SK-N-DZ (cell line): ENCODE results near the gene RARA.
"Not testable (repeated sequence)": the region's sequence is repeated elsewhere in the genome, so short reads cannot be mapped to it uniquely, and the experiment has no call there.

Experiments used
- DNase-seq: peaks from one replicate; pipeline ENCODE4 v3.0.0-alpha.2; 2015; ENCODE audit warnings: low spot score
- small RNA-seq, 2 experiments: library from RNA; depleted of rRNA; stranded (forward); fragments of <200 nt; gene quantifications; one replicate each; pipeline ENCODE3, GENCODE V24; 2014

Gene RARA

DNA sequence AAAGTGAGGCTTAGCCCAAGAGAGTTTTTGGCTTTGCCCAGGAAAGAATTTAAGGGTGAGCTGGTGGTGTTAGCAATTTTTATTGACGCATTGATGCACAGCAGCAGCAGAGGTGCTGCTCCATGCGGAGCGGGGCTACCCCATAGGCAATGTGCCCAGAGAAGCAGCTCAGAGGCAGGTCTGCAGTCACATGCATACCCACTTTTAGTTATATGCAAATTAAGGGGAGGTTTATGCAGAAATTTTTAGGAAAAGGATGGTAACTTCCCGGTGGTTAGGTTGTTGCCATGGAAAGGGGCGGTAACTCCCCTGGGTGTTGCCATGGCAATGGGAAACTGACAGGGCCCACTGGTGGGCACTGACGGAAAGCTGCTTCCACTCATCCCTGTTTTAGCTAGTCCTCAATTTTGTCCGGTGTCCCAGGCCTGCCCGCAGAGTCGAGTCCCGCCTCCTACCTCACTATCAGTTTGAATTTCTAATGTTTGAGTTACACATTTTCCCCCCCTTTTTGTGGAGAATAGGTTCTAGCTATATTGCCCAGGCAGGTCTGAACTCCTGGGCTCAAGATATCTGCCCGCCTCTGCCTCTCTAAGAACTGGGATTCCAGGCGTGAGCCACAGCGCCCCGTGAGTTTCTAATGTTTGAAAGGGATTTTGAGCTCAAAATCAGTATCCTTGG is 66.0 kb downstream of the RARA start:
- DNase-seq = no peak

GRCh38 chr17:40375786-40376185 is 66.8 kb downstream of the RARA start:
- not testable (repeated sequence) for DNase-seq

- not testable (repeated sequence) for DNase-seq
Observed at GRCh38 chr17:40376541-40376940, 67.6 kb downstream of the RARA start.

DNA sequence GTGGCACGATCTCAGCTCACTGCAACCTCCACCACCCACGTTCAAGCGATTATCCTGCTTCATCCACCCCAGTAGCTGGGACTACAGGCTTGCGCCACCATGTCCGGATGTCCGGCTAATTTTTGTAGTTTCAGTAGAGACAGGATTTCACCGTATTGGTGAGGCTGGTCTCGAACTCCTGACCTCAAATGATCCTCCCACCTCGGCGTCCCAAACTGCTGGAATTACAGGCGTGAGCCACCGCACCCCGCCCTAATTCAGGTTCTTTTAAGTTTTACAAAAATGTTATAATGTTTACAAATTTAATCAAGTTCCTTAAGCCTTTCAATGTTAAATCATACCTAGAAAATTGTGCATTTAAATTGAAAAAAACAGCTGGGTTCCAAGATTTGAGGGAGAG is 68.9 kb downstream of the RARA start:
- DNase-seq = no peak

DNA sequence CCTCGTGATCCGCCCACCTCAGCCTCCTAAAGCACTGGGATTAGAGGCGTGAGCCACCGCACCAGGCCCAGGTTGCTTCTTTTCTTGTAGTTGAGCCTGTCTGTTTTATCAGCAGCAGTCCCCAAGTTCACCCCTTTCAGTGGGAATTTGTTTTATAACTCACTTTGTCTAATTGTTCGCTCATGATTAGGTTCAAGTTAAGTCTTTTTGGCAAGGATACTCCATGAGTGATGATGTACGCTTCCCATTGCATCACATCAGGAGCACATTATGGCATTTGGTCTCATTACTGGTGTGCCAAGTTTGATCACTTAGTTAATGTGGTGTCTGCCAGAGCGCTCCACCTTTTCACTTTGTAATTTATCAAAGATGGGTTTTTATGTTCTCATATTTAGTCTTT is 70.0 kb downstream of the RARA start:
- no peak for DNase-seq

DNA sequence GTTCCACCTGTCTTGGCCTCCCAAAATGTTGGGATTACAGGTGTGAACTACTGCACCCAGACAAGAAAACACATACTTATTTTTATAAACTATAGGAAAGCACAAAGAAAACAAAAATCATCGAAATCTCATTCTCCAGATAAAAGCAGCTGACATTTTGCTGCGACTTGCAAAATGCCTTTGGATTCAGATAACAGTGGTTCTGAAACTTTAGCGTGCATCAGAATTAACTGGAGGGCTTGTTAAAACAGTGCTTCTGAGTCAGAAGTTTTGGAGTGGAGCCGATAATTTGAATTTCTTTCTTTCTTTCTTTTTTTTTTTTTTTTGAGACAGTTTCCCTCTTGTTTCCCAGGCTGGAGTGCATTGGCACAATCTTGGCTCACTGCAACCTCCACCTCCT is 73.3 kb downstream of the RARA start:
- no peak for DNase-seq

- DNase-seq = not testable (repeated sequence)
Observed at GRCh38 chr17:40386555-40386954, 77.6 kb downstream of the RARA start.

- peak; percentile 64 for DNase-seq
Observed at GRCh38 chr17:40399185-40399584, 90.2 kb downstream of the RARA start.

DNA sequence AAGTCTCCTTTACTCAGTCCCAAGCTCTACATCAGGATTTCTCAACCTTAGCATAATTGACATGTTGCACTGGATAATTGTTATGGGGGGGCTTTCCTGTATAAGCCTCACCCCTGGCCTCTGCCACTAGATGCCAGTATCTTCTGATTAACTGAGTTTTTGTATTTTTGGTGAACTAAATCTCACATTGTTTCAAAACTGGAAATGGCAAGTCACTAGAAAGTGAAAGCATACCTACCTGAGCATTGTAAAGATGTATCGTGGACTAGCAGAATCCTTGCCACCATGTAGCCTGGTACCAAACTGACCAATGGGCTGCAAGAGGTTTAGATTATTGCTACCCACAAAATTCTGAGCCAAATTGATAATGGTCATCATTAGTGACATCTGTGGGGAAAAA is 93.7 kb downstream of the RARA start:
- DNase-seq = no peak

DNA sequence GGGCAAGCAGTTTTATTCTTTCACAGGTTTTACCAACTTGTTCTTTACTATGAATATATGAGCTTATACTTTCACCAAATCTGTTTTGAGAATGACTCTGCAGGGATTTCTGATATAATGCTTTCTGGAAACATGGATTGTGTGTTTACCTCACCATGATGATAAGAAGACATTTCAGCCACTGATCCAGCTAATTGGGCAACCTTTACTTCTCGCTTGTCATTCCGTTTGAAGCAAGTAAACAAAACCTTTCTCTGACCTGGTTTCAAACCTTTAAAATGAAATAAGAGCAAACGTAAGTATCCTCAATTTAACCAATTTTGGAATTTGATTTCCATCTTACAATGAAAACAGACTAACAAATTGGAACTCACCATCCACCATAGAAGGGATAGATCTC is 95.0 kb downstream of the RARA start:
- no peak for DNase-seq

Small RNA genes within 50 kb of the gene (small RNA-seq; reads per million reads assigned to genes)
- gene RF00019 = 0 reads per million in 2 experiments
- 0 reads per million in 2 experiments for gene RNA5SP441
